NCI-H774 (cell line): ENCODE data around the gene XRCC3.
"Not testable (repeated sequence)": the region's sequence is repeated elsewhere in the genome, so short reads cannot be mapped to it uniquely, and the experiment has no call there.

Source experiments
- DNase-seq: peaks from one replicate; lab custom pipeline; 2025; lab: John Stamatoyannopoulos, UW

The XRCC3 gene

DNA sequence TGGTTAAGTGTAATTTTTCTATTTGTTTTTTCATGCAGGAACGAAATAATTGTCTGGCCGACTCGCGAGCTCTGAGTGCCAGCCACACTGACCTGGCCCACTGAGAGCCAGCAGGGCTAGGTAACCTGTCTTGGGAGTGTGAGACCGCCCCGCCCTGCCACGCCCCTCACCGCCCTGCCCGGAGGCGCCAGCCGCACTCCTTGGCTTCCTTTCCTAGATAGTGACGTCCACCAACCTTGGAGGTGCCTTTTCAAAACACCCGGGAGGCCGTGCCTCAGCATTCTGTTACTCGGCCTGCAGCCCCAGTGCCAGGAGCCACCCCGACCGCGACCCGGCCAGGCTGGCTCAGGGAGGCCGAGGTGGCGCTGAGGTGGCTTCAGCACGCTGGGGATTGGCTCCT is 21.7 kb downstream of the XRCC3 start:
- DNase-seq, result no peak

DNA sequence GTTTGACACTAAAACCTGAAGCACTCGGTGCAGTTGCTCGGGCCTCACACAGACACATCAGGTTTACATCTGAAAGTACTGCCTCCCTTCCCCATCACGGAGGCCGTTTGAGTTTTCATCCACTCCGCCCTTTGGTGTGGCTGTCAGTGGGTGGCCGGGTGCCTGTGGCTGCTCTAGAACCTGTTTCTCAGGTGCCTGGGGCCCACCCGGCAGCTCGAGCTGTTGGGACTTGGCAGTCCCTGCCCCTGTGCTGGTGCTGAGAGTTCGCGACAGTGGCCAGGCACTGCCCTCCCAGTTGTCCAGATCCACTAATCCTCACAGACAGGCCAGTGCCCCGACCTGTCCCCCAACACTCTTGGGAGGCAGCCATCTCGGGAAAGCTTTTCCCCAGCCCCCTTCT is 22.4 kb downstream of the XRCC3 start:
- no peak for DNase-seq

DNA sequence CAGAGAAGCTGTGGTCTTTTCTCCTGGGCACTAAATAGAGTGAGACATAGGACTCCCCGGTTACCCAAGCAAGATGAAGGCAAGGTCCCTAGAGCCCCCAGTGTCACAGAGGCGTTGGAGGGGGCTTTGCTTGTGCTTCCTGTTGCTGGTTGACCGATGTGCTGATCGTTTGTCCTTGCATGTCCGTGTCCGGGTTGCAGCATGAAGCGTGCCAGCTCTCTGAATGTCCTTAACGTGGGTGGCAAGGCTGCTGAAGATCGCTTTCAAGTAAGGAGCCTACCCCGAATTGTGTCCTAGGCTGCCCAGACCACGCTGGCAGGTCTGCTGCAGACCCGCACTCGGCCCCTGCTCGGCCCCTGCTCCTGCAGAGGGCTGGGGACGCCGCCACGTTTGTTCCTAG is 23.1 kb downstream of the XRCC3 start:
- DNase-seq, result no peak

DNA sequence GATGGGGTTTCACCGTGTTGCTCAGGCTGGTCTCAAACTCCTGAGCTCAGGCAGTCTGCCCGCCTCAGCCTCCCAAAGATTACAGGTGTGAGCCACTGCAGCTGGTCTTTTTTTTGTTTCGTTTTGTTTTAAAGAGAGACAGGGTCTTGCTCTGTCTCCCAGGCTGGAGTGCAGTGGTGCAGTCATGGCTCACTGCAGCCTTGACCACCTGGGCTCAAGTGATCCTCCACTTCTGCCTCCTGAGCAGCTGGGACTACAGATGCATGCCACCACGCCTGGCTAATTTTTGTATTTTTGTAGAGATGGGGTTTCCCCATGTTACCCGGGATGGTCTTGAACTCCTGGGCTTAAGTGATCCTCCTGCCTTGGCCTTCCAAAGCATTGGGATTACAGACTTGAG is 23.6 kb downstream of the XRCC3 start:
- not testable (repeated sequence) for DNase-seq

DNA sequence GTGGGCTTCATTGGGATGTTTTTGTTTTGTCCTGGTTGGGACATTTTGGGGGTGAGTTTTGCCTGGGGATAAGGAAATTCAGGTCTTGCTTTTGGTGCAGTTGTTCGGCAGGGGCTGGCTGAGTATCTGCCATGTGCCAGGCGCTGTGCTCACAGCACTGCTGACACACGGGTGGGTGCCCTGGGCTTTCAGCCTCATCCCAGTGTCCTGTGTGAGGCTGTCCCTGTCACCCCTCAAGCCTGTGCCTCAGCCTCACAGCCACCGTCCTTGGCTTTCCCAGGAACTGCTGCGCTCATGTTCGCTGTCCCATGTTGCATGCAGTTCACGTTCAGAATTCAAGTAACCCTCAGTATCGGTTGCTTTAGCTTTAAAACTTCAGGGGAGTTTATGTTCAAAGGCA is 24.9 kb downstream of the XRCC3 start:
- no peak for DNase-seq

DNA sequence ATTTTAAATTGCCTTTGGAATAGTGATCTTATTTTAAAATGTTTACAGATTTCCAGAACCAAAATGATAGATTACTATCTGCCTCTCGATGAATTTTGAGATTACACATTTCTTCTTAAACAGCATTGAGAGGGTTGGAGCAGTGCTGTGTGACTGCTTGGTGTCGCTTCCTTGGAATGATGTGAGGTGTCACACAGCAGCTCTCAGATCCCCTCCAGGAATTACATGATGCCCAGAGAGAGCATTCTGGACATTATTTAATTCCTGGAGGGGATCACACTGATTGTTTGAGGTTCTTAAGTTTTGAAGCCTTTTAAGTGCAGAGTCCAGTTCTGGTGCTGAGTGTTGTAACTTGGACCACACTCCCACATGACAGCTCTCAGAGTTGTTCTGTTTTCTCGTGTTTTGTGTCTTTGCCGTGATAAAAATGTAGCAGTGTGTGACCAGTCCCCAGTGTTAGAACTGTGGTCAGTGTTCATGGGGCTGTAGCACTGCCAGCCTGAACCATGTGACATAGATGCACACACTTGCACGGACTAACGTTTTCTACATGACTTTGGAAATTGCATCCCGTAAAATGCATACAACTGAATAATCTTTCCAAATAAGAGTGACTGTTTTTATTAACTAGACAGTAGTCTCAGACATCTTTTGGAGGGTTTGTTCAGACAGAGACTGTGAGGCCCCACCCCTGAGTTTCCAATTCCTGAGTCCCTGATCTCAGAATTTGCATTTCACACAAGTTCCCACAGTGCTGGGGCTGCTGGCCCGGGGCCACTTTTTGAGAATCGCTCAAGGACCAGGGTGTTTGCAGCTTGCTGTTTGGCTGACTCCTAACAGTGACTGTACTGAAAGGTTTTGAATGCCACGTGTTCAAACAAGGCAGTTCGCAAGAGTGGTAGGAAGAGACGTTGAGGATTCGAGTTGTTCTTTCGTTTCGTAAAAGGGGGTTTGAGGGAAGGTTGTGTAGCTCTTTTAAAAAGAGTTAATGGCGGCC is 26.0 kb downstream of the XRCC3 start:
- no peak for DNase-seq

DNA sequence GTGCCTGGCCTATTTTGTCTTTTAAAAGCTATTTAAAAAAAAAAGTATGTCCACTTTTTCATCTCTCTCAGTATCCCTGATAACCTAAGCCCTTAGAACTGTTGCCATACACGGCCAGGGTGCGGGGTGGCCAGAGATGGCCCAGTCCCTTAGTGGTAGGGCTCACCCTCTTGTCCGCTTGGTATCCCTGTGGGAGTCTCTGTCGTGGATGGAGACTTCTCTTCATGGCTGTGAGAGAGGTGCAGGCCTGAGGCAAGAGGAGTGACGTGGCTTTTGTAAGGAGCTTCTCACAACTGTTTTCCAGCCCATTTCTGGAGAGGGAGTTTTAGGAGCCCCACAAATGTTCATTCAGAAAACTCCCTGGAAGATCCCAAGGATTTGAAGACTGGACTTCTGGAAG is 26.8 kb downstream of the XRCC3 start:
- no peak for DNase-seq

DNA sequence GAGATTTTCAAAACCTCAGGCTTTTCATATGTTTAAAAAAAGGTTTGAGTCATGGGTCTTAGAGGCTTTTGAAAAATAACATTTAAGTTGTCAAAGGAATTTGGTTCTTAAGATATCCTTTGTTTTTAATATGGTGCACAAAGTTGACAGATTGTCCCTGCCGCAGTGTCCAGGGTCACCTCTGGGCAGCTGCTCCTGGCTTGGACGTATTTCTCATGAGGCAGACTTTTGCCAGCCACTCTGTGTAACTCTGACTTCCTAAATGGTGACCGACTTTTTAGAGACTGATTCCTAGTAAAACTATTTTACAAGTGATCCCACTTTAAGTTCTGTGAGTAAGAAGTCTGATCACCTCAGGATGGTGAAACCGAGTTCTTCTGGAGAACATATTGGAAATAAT is 27.5 kb downstream of the XRCC3 start:
- DNase-seq, result no peak

DNA sequence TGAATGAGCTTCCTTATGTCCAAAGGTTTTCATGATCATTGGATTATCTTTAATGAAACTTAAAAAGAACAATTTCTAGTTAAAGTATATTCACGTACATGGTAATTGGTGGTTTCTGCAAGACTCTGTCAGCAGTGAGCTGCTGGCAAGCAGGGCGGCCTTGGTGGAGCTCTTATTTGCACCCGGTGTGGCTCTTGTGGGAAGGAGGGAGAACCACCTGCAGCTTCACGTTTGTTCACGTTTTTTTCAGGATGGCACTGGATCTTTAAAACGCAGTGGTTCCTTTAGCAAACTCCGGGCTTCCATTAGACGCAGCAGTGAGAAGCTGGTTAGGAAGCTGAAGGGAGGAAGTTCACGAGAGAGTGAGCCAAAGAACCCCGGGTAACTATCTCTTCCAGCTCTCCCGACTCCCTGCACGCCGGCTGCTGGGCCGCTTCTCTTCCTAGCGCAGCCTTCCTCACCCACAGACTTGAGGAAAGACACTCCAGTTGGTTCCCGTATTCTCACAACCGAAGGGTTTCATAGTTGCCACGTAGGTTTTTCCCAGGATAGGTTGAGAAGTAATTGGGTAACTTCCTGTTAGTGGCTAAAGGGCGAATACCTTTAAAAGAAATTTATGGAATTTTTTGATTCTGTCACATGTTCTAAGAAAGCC is 28.3 kb downstream of the XRCC3 start:
- DNase-seq, result no peak

DNA sequence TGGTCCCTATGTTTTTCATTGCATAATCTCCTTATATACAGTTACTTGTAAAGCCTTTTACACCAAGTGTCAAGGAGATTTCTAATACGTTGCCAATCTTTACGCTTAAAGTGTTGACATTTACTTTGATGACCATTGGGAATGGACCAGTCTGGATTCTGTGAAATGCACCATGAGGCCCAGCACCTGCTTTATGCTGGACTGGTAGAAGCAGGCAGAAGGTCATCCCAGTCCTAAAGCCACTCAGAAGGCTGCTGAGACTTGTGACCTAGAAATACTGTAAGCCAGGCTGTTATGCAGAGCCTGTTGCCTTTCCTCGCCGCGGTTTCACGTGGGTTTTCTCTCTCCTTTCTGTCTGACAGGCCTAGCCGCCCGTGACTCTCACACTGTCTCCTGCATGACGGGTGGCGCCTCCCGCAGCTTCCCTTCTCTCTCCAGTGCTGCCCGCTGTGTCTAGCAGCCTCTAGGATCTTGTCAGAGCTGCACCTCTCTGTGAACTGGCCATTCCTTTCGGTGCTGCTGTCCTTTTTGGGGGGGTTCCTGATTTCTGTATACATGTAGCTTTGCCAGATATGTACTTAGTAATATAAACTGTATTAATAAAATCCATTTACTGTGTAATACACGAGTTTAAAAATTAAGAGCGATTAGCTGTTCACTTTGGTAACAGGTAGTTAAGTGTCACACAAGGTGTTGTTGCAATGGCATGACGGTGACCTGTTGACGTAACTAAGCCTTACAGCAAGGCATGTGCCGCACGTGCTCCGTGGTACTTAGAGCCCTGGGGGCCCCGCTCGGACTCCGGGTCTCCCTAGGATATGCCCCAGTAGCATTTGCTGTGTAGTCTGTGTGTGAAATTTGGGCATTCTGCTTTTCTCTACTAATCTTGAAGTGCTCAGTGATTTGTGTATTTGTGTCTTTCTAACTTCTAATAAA is 29.7 kb downstream of the XRCC3 start:
- no peak for DNase-seq

DNA sequence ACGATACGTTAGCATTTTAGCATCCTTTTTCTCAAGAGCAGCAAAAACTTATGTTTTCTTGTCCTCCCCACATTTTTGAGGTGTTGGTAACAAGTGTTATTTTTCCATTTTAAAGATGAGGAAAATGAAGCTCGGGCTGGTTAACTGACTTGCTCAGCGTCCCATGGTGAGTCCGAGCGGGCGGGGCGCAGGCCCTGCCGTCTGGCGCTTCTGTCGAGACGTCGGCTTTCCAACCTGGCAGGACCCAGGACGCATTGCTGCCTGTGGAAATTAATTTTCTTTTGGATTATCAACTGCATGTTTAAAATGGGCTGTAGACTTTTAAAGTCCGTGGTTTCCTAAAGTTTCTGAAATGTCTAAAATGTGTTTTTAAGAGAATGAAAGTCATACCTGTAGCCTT is 30.4 kb downstream of the XRCC3 start:
- DNase-seq, result no peak

DNA sequence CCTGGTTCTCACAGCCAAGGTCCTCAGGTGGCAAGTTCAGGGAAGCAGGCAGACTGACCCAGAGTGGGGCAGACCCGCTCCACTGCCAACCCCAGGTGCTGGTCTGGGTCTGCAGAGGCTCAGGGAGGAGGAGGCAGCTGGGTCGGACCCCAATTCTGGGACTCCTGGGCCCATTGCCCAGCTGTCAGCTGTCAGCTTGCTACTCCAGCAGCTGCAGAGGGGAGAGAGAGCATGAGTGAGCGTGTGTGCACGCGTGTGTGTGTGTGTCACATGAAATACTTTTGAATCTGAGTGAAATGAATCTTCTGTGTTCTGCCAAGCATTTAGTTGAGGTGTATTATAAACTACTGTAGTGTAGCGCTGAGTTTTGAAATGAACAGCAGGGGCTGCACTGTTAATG is 30.8 kb downstream of the XRCC3 start:
- DNase-seq, result no peak

DNA sequence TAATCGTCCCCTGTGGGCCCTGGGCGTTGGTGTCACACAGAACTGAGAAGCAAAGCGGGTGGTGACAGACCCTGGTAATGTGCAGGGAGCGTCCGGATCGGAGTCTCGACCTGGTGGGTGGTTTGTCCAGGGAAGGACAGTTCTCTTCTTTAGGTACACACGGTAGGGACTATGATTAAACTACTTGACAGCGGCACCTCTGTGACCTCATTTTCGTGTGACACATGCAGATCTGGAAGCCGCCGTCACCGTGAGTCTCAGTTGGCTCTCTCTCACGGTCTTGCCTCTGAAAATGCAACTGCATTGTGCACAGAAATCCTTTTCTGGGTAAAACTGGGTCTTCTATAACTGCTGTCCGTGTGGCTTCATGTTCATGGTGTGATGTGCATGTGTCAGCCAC is 32.1 kb downstream of the XRCC3 start:
- no peak for DNase-seq

DNA sequence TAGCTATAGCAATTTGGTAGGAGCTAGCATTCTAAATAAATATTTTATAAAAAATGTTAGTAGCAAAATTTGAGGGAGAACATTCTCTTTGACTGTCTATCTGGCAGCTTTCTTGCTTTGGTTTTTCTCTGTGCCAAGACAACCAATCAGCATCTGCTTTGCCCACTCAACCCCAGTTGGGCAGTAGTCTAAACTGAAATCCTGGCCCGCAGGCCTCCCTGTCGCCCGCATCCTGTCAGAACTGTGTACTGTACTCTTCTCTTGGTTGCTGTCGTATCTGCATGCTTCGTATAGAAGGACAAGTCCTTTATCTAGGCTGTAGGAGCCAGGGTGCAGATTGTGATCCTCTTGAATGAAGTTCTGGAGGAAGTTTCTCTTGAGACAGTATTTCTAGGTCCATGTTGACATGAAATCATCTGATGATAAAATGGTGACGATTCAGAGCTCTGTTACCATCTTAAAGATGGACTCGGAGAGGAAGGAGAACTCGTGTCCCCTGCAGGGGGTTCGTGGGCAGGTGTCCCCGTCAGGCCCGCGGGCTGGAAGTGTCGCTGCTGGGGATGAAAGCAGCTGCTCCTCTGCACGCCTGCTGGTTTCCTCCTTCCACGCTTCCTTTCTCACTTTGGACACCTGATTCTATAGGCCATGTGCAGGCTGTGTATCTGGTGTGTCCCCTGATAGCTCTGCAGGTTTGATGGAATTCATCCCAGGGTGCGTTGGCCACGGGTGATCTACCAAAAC is 34.6 kb downstream of the XRCC3 start:
- no peak for DNase-seq

DNA sequence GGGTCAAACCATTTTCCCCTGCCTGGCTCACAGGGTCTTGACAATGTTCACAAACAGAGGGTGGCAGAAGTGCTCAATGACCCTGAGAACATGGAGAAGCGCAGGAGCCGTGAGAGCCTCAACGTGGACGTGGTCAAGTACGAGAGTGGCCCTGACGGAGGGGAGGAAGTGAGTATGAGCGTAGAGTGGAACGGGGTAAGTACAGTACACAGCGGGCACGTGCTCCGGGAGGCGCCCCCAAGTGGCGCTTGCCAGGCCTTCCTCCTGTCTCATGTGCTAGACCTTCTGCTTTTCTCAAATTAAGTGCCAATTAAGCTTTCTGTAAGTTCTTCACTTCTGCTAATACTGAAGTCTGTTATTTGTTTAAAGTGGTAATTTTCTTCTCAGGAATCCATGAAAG is 35.9 kb downstream of the XRCC3 start:
- no peak for DNase-seq

DNA sequence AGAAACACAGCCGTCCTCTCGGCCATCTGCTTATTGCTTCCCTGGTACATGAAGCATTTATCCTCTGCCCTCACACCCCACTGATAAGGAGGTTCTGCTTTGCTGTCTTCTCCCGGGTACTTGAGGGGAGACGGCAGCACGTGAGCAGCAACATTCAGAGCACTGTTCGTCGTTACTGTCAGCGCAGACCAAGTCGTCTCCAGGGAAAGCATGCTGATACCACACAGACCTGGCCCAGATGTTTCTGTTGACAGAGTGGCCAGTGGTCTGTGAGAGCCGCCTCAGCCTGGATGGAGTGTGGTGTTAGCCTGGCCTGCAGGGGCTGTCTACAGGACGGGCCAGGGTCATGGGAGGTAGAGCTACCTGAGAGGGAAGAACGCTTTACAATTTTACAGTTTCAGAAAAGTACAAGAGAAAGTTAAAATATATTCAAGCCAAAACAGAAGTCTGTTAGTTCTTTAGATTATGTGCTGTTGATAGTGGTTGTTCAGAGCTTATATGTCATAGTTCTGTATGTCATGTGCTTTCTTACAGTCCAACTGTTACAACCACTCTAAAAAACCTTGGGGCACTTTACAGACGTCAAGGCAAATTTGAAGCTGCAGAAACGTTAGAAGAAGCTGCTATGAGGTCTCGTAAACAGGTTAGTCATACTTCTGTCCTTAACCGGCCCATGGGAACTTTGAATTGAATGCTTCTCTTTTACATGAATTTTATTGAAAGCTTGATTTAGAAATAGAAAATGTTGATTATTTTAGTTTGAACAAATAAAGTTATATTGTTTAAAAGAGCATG is 38.2 kb downstream of the XRCC3 start:
- DNase-seq, result no peak

DNA sequence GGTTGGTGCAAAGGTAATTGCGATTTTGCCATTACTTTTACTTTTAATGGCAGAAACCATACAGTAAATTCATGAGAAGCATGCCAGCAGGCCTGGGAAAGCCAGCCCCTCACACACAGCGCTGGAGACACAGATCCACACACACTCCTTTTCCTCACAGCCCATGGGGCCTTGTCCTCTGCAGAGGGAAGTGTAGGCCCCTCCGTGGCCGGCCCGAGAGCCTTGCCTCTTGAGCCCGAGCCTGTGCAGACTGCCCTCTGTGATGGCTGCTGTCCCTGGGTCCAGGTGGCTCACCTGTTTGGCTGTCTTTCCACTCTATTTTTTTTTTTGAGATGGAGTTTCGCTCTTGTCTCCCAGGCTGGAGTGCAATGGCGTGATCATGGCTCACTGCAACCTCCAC is 39.3 kb downstream of the XRCC3 start:
- no peak for DNase-seq

DNA sequence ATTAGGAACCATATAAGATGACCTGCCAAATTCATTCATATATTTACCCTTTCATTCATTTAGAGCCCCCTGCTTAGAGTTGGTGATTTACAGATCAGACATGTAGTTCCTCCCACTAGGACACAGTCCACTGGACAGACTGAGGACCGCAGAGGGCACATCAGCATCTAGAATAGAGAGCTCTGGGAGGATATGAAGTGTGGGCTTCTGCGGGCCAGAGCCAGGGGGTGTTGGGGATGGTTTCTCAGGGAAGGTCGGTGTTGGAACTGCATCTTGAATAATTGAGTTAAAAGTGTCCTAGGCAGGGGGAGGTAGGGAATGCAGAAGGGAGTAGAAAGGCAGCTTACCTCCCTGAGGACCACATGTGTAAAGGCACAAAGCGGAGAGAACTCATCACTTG is 43.3 kb downstream of the XRCC3 start:
- DNase-seq, result no peak

DNA sequence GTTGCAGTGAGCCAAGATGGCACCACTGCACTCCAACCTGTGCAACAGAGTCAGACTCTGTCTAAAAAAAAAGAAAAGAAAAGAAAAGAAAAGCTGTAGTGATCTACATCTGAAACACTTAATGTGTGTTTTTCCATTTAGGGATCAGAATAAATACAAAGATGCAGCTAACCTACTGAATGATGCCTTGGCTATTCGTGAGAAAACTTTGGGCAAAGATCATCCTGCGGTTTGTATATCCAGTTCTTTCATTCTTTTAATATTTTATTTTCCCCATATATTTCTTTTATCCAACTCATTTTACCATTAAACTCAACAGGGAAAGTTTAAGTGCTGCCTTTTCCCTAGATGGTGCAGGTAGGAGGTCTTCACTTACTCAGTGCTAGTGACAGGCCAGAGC is 45.9 kb downstream of the XRCC3 start:
- no peak for DNase-seq

DNA sequence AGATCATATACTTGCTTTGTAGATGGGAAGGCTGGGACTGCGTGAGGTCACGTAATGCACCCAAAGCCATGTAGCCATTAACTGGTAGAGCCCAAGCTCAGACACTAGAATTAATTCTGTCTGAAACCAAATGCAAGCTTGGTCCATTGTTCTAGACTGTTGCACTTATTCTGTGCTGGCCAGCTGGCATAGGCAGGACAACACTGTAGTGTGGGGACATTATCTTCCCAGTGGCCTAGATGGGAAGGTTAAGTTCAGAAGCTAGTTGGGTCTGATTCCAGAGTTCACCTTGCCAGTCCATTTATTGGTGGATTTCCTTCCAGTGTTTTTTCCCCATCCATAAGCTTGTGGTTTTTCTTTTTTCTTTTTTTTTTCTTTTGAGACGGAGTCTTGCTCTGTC is 47.1 kb downstream of the XRCC3 start:
- no peak for DNase-seq

DNA sequence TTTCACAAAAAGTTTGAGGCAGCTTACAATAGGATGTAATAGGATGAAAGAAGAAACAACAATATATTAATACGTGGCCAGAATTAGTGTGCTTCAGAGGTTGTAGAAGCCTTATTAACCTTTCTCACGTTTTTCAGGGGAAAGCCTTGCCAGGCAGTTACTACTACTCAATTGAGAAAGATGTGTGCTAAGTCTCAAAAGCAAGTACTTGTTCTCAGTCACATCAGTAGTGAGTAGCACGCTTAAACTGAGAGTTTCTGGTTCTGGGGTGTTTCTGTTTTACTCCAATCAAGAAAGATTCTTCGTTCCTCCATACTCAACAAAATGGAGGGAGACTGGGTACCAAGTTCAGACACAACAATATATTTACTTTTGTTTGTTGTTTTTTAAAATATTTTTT is 47.6 kb downstream of the XRCC3 start:
- no peak for DNase-seq
